ENCODE measurements around the gene LRRK1.
"Not testable (repeated sequence)": the region's sequence is repeated elsewhere in the genome, so short reads cannot be mapped to it uniquely, and the experiment has no call there.

LRRK1 gene

DNA sequence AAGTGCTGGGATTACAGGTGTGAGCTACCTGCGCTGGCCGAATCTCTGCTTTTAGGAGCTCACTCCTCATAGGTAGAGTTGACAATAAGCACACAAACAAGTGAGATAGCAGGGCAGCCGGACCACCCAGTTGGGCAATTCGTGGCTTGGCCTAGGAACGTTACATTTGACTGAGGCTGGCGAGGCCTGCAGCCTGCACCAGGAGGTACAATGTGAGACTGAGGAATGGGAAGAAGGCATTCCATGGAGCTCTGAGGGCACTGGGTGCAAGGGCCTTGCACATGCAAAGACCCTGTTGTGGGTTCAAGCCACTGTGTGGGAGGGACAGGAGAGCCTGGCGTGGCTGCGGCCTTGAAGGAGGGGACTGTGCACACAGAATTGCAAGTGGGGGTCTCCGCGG lies 152.5 kb downstream of the LRRK1 start:
- TF ChIP-seq CTCF (IDR thresholded peaks at IDR 0.05; ENCODE audit: low read depth, low read length, missing control alignments), result no peak
- no peak overlapping the region for H3K4me3 ChIP-seq (ENCODE audit: low read depth, low read length)
- DNase-seq (ENCODE audit: low read depth), result no peak

GRCh38 chr15:101072235-101072634 lies 153.1 kb downstream of the LRRK1 start:
- H3K4me3 ChIP-seq (ENCODE audit: low read depth, low read length); DNase-seq (ENCODE audit: low read depth): not testable (repeated sequence)

DNA sequence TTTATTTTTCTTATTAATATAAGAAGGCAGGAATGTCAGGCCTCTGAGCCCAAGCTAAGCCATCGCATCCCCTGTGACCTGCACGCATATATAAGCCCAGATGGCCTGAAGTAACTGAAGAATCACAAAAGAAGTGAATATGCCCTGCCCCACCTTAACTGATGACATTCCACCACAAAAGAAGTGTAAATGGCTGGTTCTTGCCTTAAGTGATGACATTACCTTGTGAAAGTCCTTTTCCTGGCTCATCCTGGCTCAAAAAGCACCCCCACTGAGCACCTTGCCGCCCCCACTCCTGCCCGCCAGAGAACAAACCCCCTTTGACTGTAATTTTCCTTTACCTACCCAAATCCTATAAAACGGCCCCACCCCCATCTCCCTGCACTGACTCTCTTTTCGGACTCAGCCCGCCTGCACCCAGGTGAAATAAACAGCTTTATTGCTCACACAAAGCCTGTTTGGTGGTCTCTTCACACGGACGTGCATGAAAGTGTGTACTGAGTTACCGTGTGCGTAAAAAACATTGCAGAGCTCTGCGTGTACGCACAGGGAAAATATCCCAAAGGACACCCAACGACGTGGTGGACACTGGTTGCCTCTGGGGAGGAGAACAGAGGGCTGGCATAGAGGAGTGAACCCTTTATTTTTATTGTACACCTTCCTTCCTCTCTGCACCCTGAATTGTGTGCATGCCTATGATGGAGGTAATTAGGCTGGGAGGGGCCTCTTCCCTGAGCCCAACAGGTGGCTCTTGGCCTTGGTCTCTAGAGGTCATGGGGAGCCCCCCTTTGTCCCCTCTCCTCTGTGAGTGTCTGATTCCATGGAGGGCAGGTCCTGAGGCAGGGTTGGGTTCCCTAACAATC lies 158.9 kb downstream of the LRRK1 start:
- not testable (repeated sequence) for H3K4me3 ChIP-seq (ENCODE audit: low read depth, low read length); DNase-seq (ENCODE audit: low read depth)

DNA sequence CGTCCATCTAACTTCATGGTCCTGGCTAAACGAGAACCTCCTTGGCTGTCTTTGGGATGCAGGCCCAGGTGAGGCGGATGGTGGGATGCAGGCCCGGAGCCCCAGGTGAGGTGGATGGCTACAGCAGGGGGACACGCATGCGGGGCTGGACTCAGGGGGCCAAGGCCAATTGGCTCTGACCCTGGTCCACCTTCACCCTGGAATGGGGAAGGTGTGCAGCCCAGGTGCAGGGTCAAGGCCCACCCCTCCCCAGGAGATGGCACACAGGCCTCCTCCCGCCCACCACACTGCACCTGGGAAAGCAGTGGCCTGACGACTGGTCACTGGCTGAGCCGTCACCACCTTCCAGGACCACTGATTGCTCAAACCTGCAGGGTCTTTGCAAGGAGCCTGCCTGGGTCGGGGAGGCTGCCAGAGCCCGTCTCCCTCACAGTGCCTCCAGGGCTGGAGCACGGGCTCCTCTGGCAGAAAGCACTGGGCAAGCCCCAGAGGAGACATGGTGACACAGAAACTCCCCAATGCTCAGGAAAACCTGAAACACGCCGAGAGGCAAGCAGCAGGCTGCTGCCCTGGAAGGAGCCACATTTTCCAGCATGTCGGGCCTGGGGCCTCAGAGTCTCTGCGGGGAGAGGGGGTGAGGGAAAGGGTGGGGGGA lies 159.6 kb downstream of the LRRK1 start:
- TF ChIP-seq CTCF (IDR thresholded peaks at IDR 0.05; ENCODE audit: low read depth, low read length, missing control alignments), result no peak
- H3K4me3 ChIP-seq (ENCODE audit: low read depth, low read length), result no peak overlapping the region
- DNase-seq (ENCODE audit: low read depth), result no peak

- no peak for TF ChIP-seq CTCF (IDR thresholded peaks at IDR 0.05; ENCODE audit: low read depth, low read length, missing control alignments)
- no peak overlapping the region for H3K4me3 ChIP-seq (ENCODE audit: low read depth, low read length)
- DNase-seq (ENCODE audit: low read depth), result no peak
These were observed 162.7 kb downstream of the LRRK1 start for GRCh38 chr15:101081900-101082299.

GRCh38 chr15:101083336-101084045 lies 164.3 kb downstream of the LRRK1 start:
- no peak overlapping the region for H3K4me3 ChIP-seq (ENCODE audit: low read depth, low read length)
- DNase-seq (ENCODE audit: low read depth), result no peak
- no peak for TF ChIP-seq CTCF (IDR thresholded peaks at IDR 0.05; ENCODE audit: low read depth, low read length, missing control alignments)

DNA sequence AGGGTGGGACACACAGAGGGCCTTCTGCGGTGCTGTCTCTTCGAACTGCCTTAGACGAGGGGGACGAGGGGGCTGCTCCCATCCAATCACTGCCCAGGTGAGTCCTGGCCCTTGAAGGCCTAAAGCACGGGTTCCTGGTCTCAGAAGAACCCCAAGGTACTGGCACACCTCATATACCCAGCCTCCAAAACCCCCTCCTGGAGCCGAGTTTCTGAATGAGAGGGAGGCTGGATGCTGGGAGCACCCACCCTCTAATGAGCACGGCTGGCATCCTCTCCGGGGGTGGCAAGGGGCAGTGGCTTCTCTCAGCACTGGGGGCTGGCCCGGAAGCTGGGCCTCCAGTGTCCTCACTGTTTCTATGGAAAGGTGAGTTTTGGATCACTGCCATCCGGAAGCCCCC lies 165.6 kb downstream of the LRRK1 start:
- no peak overlapping the region for H3K4me3 ChIP-seq (ENCODE audit: low read depth, low read length)
- TF ChIP-seq CTCF (IDR thresholded peaks at IDR 0.05; ENCODE audit: low read depth, low read length, missing control alignments), result no peak
- no peak for DNase-seq (ENCODE audit: low read depth)

Measured in GM12864 (cell line).